SK-N-SH treated with all-trans-retinoic acid at 6 μM for 48 hours (cell line): ENCODE data around the gene ZNF506.

Experiments used
- OSR1 ChIP-seq: fragments of 250-450 bp; sonication (Bioruptor Pico); IDR thresholded peaks from 2 replicates; pipeline ENCODE4 v1.8.0; 2022; ENCODE audit warnings: moderate library complexity, mild to moderate bottlenecking, inconsistent platforms
- PATZ1 ChIP-seq: fragments of 250-450 bp; sonication (Bioruptor Pico); IDR thresholded peaks from 2 replicates; pipeline ENCODE4 v1.8.0; 2020; ENCODE audit warnings: mild to moderate bottlenecking, moderate library complexity, borderline replicate concordance
- POU6F1 ChIP-seq: fragments of 250-450 bp; sonication (Bioruptor Pico); IDR thresholded peaks from 2 replicates; pipeline ENCODE4 v1.8.0; 2021; ENCODE audit warnings: low read depth, mild to moderate bottlenecking, moderate library complexity, borderline replicate concordance

GRCh38 chr19:19858751-19859150 is 37.2 kb upstream of the ZNF506 start:
- TF ChIP-seq OSR1 (CRISPR knock-in tag) (no peak), PATZ1 (no peak), POU6F1 (CRISPR knock-in tag) (no peak)
